ENCODE results near the gene ZNF280C.
"Not testable (repeated sequence)": the region's sequence is repeated elsewhere in the genome, so short reads cannot be mapped to it uniquely, and the experiment has no call there.

ZNF280C gene

GRCh38 chrX:130268449-130269170, at the start of gene ZNF280C:
ZNF280C (minus strand) TSS chrX:130268899; CDS start chrX:130260449, 8,450 bp downstream.
- peak; percentile 95 for DNase-seq

- DNase-seq = no peak
These were observed 36.1 kb upstream of the ZNF280C start for GRCh38 chrX:130304587-130305368.

- no peak for DNase-seq
These were observed 33.3 kb upstream of the ZNF280C start for GRCh38 chrX:130301977-130302376.

GRCh38 chrX:130301405-130301804, 32.7 kb upstream of the ZNF280C start:
- DNase-seq = no peak

- DNase-seq = no peak
These were observed 31.2 kb upstream of the ZNF280C start for GRCh38 chrX:130300010-130300282.

GRCh38 chrX:130299279-130300009, 30.7 kb upstream of the ZNF280C start:
- DNase-seq = no peak

- no peak for DNase-seq
These were observed 28.0 kb upstream of the ZNF280C start for GRCh38 chrX:130296743-130297142.

GRCh38 chrX:130296297-130296678, 27.6 kb upstream of the ZNF280C start:
- no peak for DNase-seq

- no peak for DNase-seq
These were observed 27.0 kb upstream of the ZNF280C start for GRCh38 chrX:130295519-130296296.

GRCh38 chrX:130287071-130287770, 18.5 kb upstream of the ZNF280C start:
- no peak for DNase-seq

- DNase-seq = no peak
These were observed 17.0 kb upstream of the ZNF280C start for GRCh38 chrX:130285710-130286109.

- no peak for DNase-seq
These were observed 16.4 kb upstream of the ZNF280C start for GRCh38 chrX:130285069-130285620.

- DNase-seq = no peak
These were observed 13.5 kb upstream of the ZNF280C start for GRCh38 chrX:130282151-130282550.

- no peak for DNase-seq
These were observed 12.2 kb upstream of the ZNF280C start for GRCh38 chrX:130280901-130281300.

GRCh38 chrX:130272253-130272652, 3.6 kb upstream of the ZNF280C start:
- DNase-seq = not testable (repeated sequence)

GRCh38 chrX:130269391-130269790, 692 bp upstream of the ZNF280C start:
- not testable (repeated sequence) for DNase-seq

GRCh38 chrX:130267956-130268448, 697 bp downstream of the ZNF280C start:
- DNase-seq = no peak

GRCh38 chrX:130264573-130264972, 4.1 kb downstream of the ZNF280C start:
- no peak for DNase-seq

GRCh38 chrX:130263016-130263415, 5.7 kb downstream of the ZNF280C start:
- no peak for DNase-seq

GRCh38 chrX:130262231-130262630, 6.5 kb downstream of the ZNF280C start:
- DNase-seq = no peak

GRCh38 chrX:130261296-130261893, 7.3 kb downstream of the ZNF280C start:
- no peak for DNase-seq

Measured in islet precursor cell (in vitro differentiated cells).